HEK293T (cell line): ENCODE data around the gene FADD.

Source experiments
- CTCF ChIA-PET: fragments of 350-600 bp; formaldehyde crosslinking; extraction: SDS; loops from one replicate; lab custom pipeline; 2021; ENCODE audit warnings: antibody characterized with exemption, inconsistent platforms; lab: Yijun Ruan, JAX
- POLR2A ChIA-PET: fragments of 350-600 bp; formaldehyde crosslinking; extraction: SDS; loops from one replicate; lab custom pipeline; 2020; ENCODE audit warnings: antibody characterized with exemption, inconsistent platforms; lab: Yijun Ruan, JAX
- DNase-seq: peaks from one replicate; pipeline ENCODE4 v3.0.0; 2012; ENCODE audit warnings: mixed read lengths; ENCODE audit errors: extremely low spot score
- ARNT ChIP-seq: fragments of 450-650 bp; IDR thresholded peaks from 2 replicates; pipeline ENCODE4 v1.6.1; 2017; ENCODE audit warnings: mild to moderate bottlenecking
- BHLHE40 ChIP-seq: fragments of 450-650 bp; IDR thresholded peaks from 2 replicates; pipeline ENCODE4 v1.6.1; 2016; ENCODE audit warnings: mild to moderate bottlenecking, moderate library complexity, borderline replicate concordance
- CTBP1 ChIP-seq: fragments of 450-650 bp; IDR thresholded peaks from 2 replicates; pipeline ENCODE4 v1.6.1; 2016; ENCODE audit warnings: borderline replicate concordance
- ELF4 ChIP-seq: fragments of 450-650 bp; IDR thresholded peaks from 2 replicates; pipeline ENCODE4 v1.6.1; 2017; ENCODE audit warnings: antibody characterized with exemption
- FOXA1 ChIP-seq: fragments of 450-650 bp; IDR thresholded peaks from 2 replicates; pipeline ENCODE4 v1.6.1; 2016; ENCODE audit warnings: mild to moderate bottlenecking
- FOXK2 ChIP-seq: fragments of 450-650 bp; IDR thresholded peaks from 2 replicates; pipeline ENCODE4 v1.6.1; 2016; ENCODE audit warnings: mild to moderate bottlenecking
- FOXM1 ChIP-seq: fragments of 450-650 bp; IDR thresholded peaks from 2 replicates; pipeline ENCODE4 v1.6.1; 2017; ENCODE audit warnings: mild to moderate bottlenecking, borderline replicate concordance
- HDGF ChIP-seq: fragments of 450-650 bp; IDR thresholded peaks from 2 replicates; pipeline ENCODE4 v1.6.1; 2017; ENCODE audit warnings: antibody characterized with exemption, borderline replicate concordance
- L3MBTL2 ChIP-seq: fragments of 450-650 bp; conservative IDR thresholded peaks from 2 replicates; pipeline ENCODE4 v1.6.1; 2016; ENCODE audit warnings: mild to moderate bottlenecking
- LEF1 ChIP-seq: fragments of 450-650 bp; IDR thresholded peaks from 2 replicates; pipeline ENCODE4 v1.6.1; 2017; ENCODE audit warnings: mild to moderate bottlenecking, borderline replicate concordance
- NFRKB ChIP-seq: fragments of 450-650 bp; IDR thresholded peaks from 2 replicates; pipeline ENCODE4 v1.6.1; 2016; ENCODE audit warnings: mild to moderate bottlenecking, moderate library complexity
- SP1 ChIP-seq: fragments of 450-650 bp; IDR thresholded peaks from 2 replicates; pipeline ENCODE4 v1.6.1; 2017
- SUZ12 ChIP-seq: fragments of 450-650 bp; IDR thresholded peaks from 2 replicates; pipeline ENCODE4 v1.6.1; 2016; ENCODE audit warnings: mild to moderate bottlenecking
- TARDBP ChIP-seq: fragments of 450-650 bp; IDR thresholded peaks from 2 replicates; pipeline ENCODE4 v1.6.1; 2016
- ZNF384 ChIP-seq: fragments of 450-650 bp; IDR thresholded peaks from 2 replicates; pipeline ENCODE4 v1.6.1; 2016
- TF ChIP-seq, protein P1 (sequence below): fragments of 450-650 bp; IDR thresholded peaks from 2 replicates; pipeline ENCODE4 v1.6.1; 2016

The FADD gene

GRCh38 chr11:70169127-70169526 lies 34.0 kb upstream of the FADD start:
- ChIA-PET POLR2A (no interaction called here), CTCF (no interaction called here)
- no peak for TF ChIP-seq SP1
- TF ChIP-seq TARDBP = no peak
- TF ChIP-seq, protein P1, sequence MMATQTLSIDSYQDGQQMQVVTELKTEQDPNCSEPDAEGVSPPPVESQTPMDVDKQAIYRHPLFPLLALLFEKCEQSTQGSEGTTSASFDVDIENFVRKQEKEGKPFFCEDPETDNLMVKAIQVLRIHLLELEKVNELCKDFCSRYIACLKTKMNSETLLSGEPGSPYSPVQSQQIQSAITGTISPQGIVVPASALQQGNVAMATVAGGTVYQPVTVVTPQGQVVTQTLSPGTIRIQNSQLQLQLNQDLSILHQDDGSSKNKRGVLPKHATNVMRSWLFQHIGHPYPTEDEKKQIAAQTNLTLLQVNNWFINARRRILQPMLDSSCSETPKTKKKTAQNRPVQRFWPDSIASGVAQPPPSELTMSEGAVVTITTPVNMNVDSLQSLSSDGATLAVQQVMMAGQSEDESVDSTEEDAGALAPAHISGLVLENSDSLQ = no peak
- TF ChIP-seq HDGF = no peak
- TF ChIP-seq CTBP1 = no peak
- no peak for TF ChIP-seq ELF4
- no peak for TF ChIP-seq BHLHE40
- no peak for TF ChIP-seq FOXM1
- no peak for TF ChIP-seq LEF1
- TF ChIP-seq NFRKB = no peak
- no peak for TF ChIP-seq SUZ12
- TF ChIP-seq FOXA1 = no peak
- no peak for TF ChIP-seq ZNF384
- no peak for TF ChIP-seq L3MBTL2
- no peak for TF ChIP-seq FOXK2
- DNase-seq = no peak

DNA sequence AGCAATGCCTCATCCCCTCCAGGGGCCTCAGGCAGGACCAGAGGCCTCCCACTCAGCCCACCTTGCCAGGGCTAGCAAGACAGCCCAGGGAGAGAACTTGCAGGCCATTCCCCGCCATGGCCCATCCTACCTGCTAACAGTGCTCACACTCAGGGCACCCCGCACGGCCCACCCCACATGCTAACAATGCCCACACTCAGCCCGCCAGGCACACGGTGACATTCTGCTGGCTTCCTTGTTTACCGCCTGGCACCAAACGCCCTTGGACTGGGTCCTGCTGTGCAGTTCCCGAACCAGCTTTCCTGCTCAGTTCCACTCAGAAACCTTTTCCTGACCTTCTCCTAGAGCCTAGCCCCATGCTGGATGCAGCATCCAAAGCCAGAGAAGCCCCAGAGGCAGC lies 33.5 kb upstream of the FADD start:
- DNase-seq = no peak
- CTCF ChIA-PET = no interaction called here
- POLR2A ChIA-PET = no interaction called here
- TF ChIP-seq, protein P1 = no peak

DNA sequence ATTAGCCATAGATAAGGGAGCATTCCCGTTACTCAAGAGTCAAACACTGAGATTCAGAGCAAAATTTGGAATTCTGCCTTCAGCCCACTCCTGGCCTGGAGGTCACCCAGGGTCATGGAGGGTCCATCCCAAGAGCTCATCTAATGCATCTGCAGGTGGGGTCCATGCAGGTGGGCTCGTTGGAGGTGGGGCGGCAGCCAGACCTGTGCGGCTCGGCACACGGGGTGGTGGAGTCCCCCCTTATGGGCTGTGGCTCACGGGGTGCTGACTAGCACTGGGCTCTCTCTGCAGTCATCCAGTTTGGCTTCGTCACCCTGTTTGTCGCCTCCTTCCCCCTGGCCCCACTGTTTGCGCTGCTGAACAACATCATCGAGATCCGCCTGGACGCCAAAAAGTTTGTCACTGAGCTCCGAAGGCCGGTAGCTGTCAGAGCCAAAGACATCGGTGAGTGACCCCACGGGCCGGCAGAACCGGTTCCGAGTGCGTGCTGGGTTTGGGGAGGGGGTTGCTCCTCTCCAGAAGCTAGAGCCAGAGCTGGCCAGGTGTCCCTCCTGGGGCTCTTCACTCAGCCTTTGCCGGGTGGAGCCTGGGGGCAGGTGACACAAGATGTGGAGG lies 32.4 kb upstream of the FADD start:
- ChIA-PET CTCF (no interaction called here), POLR2A (no interaction called here)
- DNase-seq = no peak
- TF ChIP-seq FOXA1 (no peak), SUZ12 (no peak), NFRKB (no peak), ARNT (no peak), SP1 (no peak), ELF4 (no peak), HDGF (no peak), TARDBP (no peak), L3MBTL2 (no peak)

GRCh38 chr11:70173018-70173417 lies 30.1 kb upstream of the FADD start:
- CTCF ChIA-PET = no interaction called here
- POLR2A ChIA-PET = no interaction called here
- no peak for TF ChIP-seq ARNT
- no peak for TF ChIP-seq FOXM1
- TF ChIP-seq ZNF384 = no peak
- no peak for TF ChIP-seq ELF4
- TF ChIP-seq, protein P1 = no peak
- no peak for TF ChIP-seq FOXK2
- TF ChIP-seq SUZ12 = no peak
- no peak for TF ChIP-seq TARDBP
- no peak for TF ChIP-seq L3MBTL2
- no peak for TF ChIP-seq LEF1
- no peak for TF ChIP-seq NFRKB
- no peak for TF ChIP-seq CTBP1
- no peak for TF ChIP-seq HDGF
- TF ChIP-seq BHLHE40 = no peak

GRCh38 chr11:70174547-70175235 lies 28.4 kb upstream of the FADD start:
- DNase-seq = no peak
- CTCF ChIA-PET = interaction anchor here (0.6 kb wide), 1 partner anchor 235 kb away, joined by 4 read pairs; no protein-coding TSS in a partner anchor
- POLR2A ChIA-PET = no interaction called here
- TF ChIP-seq LEF1 = no peak
- TF ChIP-seq TARDBP = no peak
- no peak for TF ChIP-seq ZNF384
- TF ChIP-seq NFRKB = no peak
- no peak for TF ChIP-seq FOXA1
- TF ChIP-seq ELF4 = no peak
- no peak for TF ChIP-seq SP1
- no peak for TF ChIP-seq FOXM1
- TF ChIP-seq BHLHE40 = no peak
- TF ChIP-seq CTBP1 = no peak
- no peak for TF ChIP-seq SUZ12
- TF ChIP-seq L3MBTL2 = no peak
- TF ChIP-seq HDGF = no peak

More at GRCh38 chr11:70173018-70173417, 30.1 kb upstream of the FADD start:
- no peak for DNase-seq

DNA sequence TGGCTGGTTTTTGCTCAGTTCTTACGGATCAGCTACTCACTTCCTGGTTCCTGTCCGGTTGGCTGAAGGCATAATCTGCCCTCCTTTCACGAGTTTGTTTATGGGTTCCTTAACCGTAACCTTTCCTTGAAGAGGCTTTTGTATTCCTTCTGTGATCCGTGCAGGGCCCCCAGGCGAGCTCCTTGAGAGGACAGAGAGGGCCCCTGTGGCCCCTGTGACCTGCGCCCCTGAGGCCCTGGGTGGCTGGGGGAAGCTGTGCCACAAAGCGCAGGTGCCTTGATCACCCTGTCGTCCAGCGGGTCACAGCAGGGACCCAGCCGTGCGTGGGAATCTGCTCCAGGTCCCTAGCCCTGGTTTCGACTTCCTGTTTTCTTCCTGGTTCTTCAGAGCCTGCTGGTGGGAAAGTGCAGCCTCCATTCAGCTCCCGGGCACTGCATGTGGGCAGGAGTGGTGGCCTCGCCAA lies 27.8 kb upstream of the FADD start:
- TF ChIP-seq ZNF384 (no peak), CTBP1 (no peak), FOXM1 (no peak), L3MBTL2 (no peak), SP1 (no peak), ARNT (no peak), BHLHE40 (no peak), HDGF (no peak), NFRKB (no peak), FOXA1 (no peak), ELF4 (no peak), SUZ12 (no peak), TARDBP (no peak), LEF1 (no peak), FOXK2 (no peak)
- TF ChIP-seq, protein P1 = no peak
- ChIA-PET POLR2A (no interaction called here), CTCF (interaction anchor here (0.6 kb wide), 1 partner anchor 236 kb away, joined by 4 read pairs; no protein-coding TSS in a partner anchor)
- DNase-seq = no peak
